IMR-90 (cell line): ENCODE results near the gene SPAG16. TPM values are rescaled to one million over a fixed set of nuclear protein-coding genes. Genes with fewer than 3 reads are reported as not detected.
A peak's percentile ranks its signal among the peaks of the same experiment; 100 is the strongest.

Source experiments
- ATAC-seq: fragments of 200-7000 bp; cut with Tn5 transposase; 2 replicates; pipeline ENCODE4 v1.9.1; 2020; ENCODE audit warnings: low read depth, mild to moderate bottlenecking, moderate library complexity
- BruUV-seq: library from RNA; stranded (reverse); fragments of 400-500 nt; replicated peaks from 2 replicates; lab custom pipeline; 2021; lab: Mats Ljungman, UMichigan
- CTCF ChIA-PET: fragments of 300-600 bp; formaldehyde crosslinking; extraction: SDS; loops from one replicate; lab custom pipeline; 2021; ENCODE audit warnings: antibody characterized with exemption; lab: Yijun Ruan, JAX
- POLR2A ChIA-PET: fragments of 300-600 bp; sonication (Branson Sonifier 250); formaldehyde crosslinking; loops from one replicate; lab custom pipeline; 2022; ENCODE audit warnings: antibody characterized with exemption; ENCODE audit not compliant: unreplicated experiment; lab: Charles Lee
- DNase-seq: peaks from one replicate; pipeline ENCODE4 v3.0.0; 2013
- H2AFZ ChIP-seq: replicated peaks from 2 replicates; pipeline ENCODE3; 2013; ENCODE audit warnings: low read length, mild to moderate bottlenecking; ENCODE audit not compliant: poor library complexity
- H2AK5ac ChIP-seq: 2 replicates; pipeline ENCODE4 v1.6.1; 2013; ENCODE audit warnings: low read depth, low read length, inconsistent platforms
- H2AK9ac ChIP-seq: replicated peaks from 2 replicates; pipeline ENCODE3; 2013; ENCODE audit warnings: mild to moderate bottlenecking, low read depth, low read length, moderate library complexity; ENCODE audit not compliant: poor library complexity
- H2BK120ac ChIP-seq: 2 replicates; pipeline ENCODE4 v1.6.1; 2013; ENCODE audit warnings: low read depth, low read length, inconsistent platforms
- H2BK15ac ChIP-seq: 3 replicates; pipeline ENCODE4 v1.6.1; 2013; ENCODE audit warnings: low read depth, low read length, inconsistent platforms
- H2BK20ac ChIP-seq: 2 replicates; pipeline ENCODE4 v1.6.1; 2013; ENCODE audit warnings: low read depth, mild to moderate bottlenecking, inconsistent platforms, low read length, moderate library complexity
- H2BK5ac ChIP-seq: 2 replicates; pipeline ENCODE4 v1.6.1; 2013; ENCODE audit warnings: mild to moderate bottlenecking, low read depth, low read length, inconsistent platforms; ENCODE audit not compliant: poor library complexity, severe bottlenecking
- H3K14ac ChIP-seq: replicated peaks from 2 replicates; pipeline ENCODE4 v1.6.1; 2013; ENCODE audit warnings: low read depth, low read length, inconsistent platforms
- H3K18ac ChIP-seq: 2 replicates; pipeline ENCODE4 v1.6.1; 2013; ENCODE audit warnings: low read depth, low read length, control low read depth
- H3K23ac ChIP-seq: 2 replicates; pipeline ENCODE4 v1.6.1; 2013; ENCODE audit warnings: low read depth, low read length, inconsistent platforms
- H3K27ac ChIP-seq: 2 replicates; pipeline ENCODE4 v1.5.1; 2013; ENCODE audit warnings: mild to moderate bottlenecking, control low read depth, low read length; ENCODE audit not compliant: insufficient read depth
- H3K27me3 ChIP-seq: 2 replicates; pipeline ENCODE4 v1.6.1; 2013; ENCODE audit warnings: low read length; ENCODE audit not compliant: control insufficient read depth, insufficient read depth
- H3K36me3 ChIP-seq: 2 replicates; pipeline ENCODE4 v1.6.1; 2013; ENCODE audit warnings: low read length, mixed read lengths; ENCODE audit not compliant: control insufficient read depth, insufficient read depth
- H3K4ac ChIP-seq: 2 replicates; pipeline ENCODE4 v1.6.1; 2013; ENCODE audit warnings: low read depth, low read length, inconsistent platforms
- H3K4me1 ChIP-seq: 2 replicates; pipeline ENCODE4 v1.6.1; 2013; ENCODE audit warnings: low read length, mixed read lengths; ENCODE audit not compliant: control insufficient read depth, insufficient read depth
- H3K4me2 ChIP-seq: 2 replicates; pipeline ENCODE4 v1.6.1; 2013; ENCODE audit warnings: low read depth, mild to moderate bottlenecking, control low read depth, low read length, moderate library complexity
- H3K4me3 ChIP-seq: 2 replicates; pipeline ENCODE4 v1.5.1; 2013; ENCODE audit warnings: low read depth, mild to moderate bottlenecking, control low read depth, low read length, moderate library complexity; ENCODE audit not compliant: insufficient read depth
- H3K56ac ChIP-seq: 2 replicates; pipeline ENCODE4 v1.6.1; 2013; ENCODE audit warnings: low read length, inconsistent platforms; ENCODE audit not compliant: insufficient read depth; ENCODE audit errors: extremely low read depth
- H3K79me1 ChIP-seq, 2 experiments: 2 replicates each; pipeline ENCODE4 v1.6.1; 2013; ENCODE audit warnings: low read length in 2 of 2, inconsistent platforms in 1 of 2, low read depth in 1 of 2
- H3K9ac ChIP-seq: 2 replicates; pipeline ENCODE4 v1.6.1; 2013; ENCODE audit warnings: low read depth, low read length, control low read depth
- H3K9me1 ChIP-seq: 2 replicates; pipeline ENCODE4 v1.6.1; 2013; ENCODE audit warnings: low read length, inconsistent platforms; ENCODE audit not compliant: insufficient read depth
- H3K9me3 ChIP-seq: 2 replicates; pipeline ENCODE4 v1.6.1; 2013; ENCODE audit warnings: low read length; ENCODE audit not compliant: control insufficient read depth, insufficient read depth
- H4K20me1 ChIP-seq: 2 replicates; pipeline ENCODE4 v1.6.1; 2013; ENCODE audit warnings: low read length, inconsistent platforms; ENCODE audit not compliant: insufficient read depth
- H4K5ac ChIP-seq: 2 replicates; pipeline ENCODE4 v1.6.1; 2013; ENCODE audit warnings: mild to moderate bottlenecking, low read depth, low read length, control low read depth
- H4K8ac ChIP-seq, 2 experiments: 2 replicates each; pipeline ENCODE4 v1.6.1; 2013; ENCODE audit warnings: low read depth in 2 of 2, low read length in 2 of 2, control low read depth in 1 of 2, inconsistent platforms in 1 of 2
- H4K91ac ChIP-seq: 2 replicates; pipeline ENCODE4 v1.6.1; 2013; ENCODE audit warnings: low read depth, low read length, inconsistent platforms; ENCODE audit not compliant: insufficient read depth
- BHLHE40 ChIP-seq: fragments of 150-350 bp; IDR thresholded peaks from 2 replicates; pipeline ENCODE4 v1.6.1; 2016; ENCODE audit warnings: mild to moderate bottlenecking, low read depth, low read length
- CEBPB ChIP-seq: IDR thresholded peaks from 2 replicates; pipeline ENCODE4 v1.6.1; 2012; ENCODE audit warnings: low read depth, low read length, improper control_type of control experiment
- CHD1 ChIP-seq: IDR thresholded peaks from 2 replicates; pipeline ENCODE4 v1.6.1; 2012; ENCODE audit warnings: low read depth, low read length, improper control_type of control experiment
- CTCF ChIP-seq: conservative IDR thresholded peaks from 2 replicates; pipeline ENCODE4 v1.5.1; 2012; ENCODE audit warnings: mild to moderate bottlenecking, low read depth, low read length, improper control_type of control experiment
- FOS ChIP-seq: fragments of 150-350 bp; IDR thresholded peaks from 2 replicates; pipeline ENCODE4 v1.6.1; 2016; ENCODE audit warnings: low read depth, low read length
- MAFK ChIP-seq: IDR thresholded peaks from 2 replicates; pipeline ENCODE4 v1.6.1; 2012; ENCODE audit warnings: low read depth, low read length, improper control_type of control experiment
- MAZ ChIP-seq: IDR thresholded peaks from 2 replicates; pipeline ENCODE4 v1.6.1; 2012; ENCODE audit warnings: low read depth, mild to moderate bottlenecking, low read length, improper control_type of control experiment, moderate library complexity, borderline replicate concordance
- MXI1 ChIP-seq: IDR thresholded peaks from 2 replicates; pipeline ENCODE4 v1.6.1; 2012; ENCODE audit warnings: low read depth, mild to moderate bottlenecking, low read length, moderate library complexity, borderline replicate concordance
- NFE2L2 ChIP-seq: fragments of 150-350 bp; IDR thresholded peaks from 2 replicates; pipeline ENCODE4 v1.6.1; 2016; ENCODE audit warnings: low read depth, mild to moderate bottlenecking, low read length
- POLR2A ChIP-seq: IDR thresholded peaks from 2 replicates; pipeline ENCODE4 v1.6.1; 2012; ENCODE audit warnings: mild to moderate bottlenecking, low read depth, low read length
- RAD21 ChIP-seq: IDR thresholded peaks from 2 replicates; pipeline ENCODE4 v1.6.1; 2012; ENCODE audit warnings: low read length, improper control_type of control experiment
- RCOR1 ChIP-seq: IDR thresholded peaks from 2 replicates; pipeline ENCODE4 v1.6.1; 2012; ENCODE audit warnings: mild to moderate bottlenecking, low read length, improper control_type of control experiment; ENCODE audit not compliant: insufficient replicate concordance
- RFX5 ChIP-seq: IDR thresholded peaks from 2 replicates; pipeline ENCODE4 v1.8.0; 2012; ENCODE audit warnings: low read depth, mild to moderate bottlenecking, low read length, moderate library complexity
- SMC3 ChIP-seq: fragments of 150-350 bp; IDR thresholded peaks from 2 replicates; pipeline ENCODE4 v1.6.1; 2016; ENCODE audit warnings: low read depth, mild to moderate bottlenecking, antibody characterized with exemption, low read length, moderate library complexity
- USF2 ChIP-seq: fragments of 150-350 bp; IDR thresholded peaks from 2 replicates; pipeline ENCODE4 v1.6.1; 2017; ENCODE audit warnings: mild to moderate bottlenecking, antibody characterized with exemption, low read length, low read depth
- WGBS, 2 experiments: methylation state at CpG; one replicate each; pipeline versions ENCODE4 v1.1.5 to v1.1.7; 2013; ENCODE audit warnings: missing lambda C conversion rate in 2 of 2; ENCODE audit not compliant: insufficient read length in 1 of 2; ENCODE audit errors: extremely low coverage in 2 of 2; 5-methylcytosine and 5-hydroxymethylcytosine counted together
- dilution Hi-C: fragments of 300-500 bp; cut with HindIII; formaldehyde crosslinking; loops from one replicate; pipeline ENCODE4 v1.14.3; 2018; ENCODE audit warnings: low sequenced_read_pairs; ENCODE audit not compliant: unreplicated experiment
- in situ Hi-C: fragments of 300-500 bp; cut with MboI; formaldehyde crosslinking; loops from 3 replicates; pipeline ENCODE4 v1.14.3; 2019; ENCODE audit warnings: low sequenced_read_pairs, inconsistent platforms, mixed read lengths
- intact Hi-C: fragments of 100-400 bp; cut with micrococcal nuclease; formaldehyde crosslinking; loops from 2 replicates; pipeline ENCODE4 v1.10.0; 2022
- polyA plus RNA-seq, 3 experiments: library from polyadenylated mRNA; depleted of rRNA; stranded (reverse); fragments of >200 nt; gene quantifications; 2 replicates each; pipeline ENCODE4 v1.2.3, GENCODE V29; 2012; ENCODE audit warnings: low replicate concordance in 1 of 3
- total RNA-seq: library from RNA; depleted of rRNA; stranded (reverse); fragments of >200 nt; gene quantifications from 2 replicates; pipeline ENCODE4 v1.2.3, GENCODE V29; 2012

Gene SPAG16
- total and polyA plus RNA-seq, 2 of the 4 experiments (the other 2 are of a cell fraction) = 7.3 to 13.5 TPM

GRCh38 chr2:214261683-214262082 lies 977.4 kb downstream of the SPAG16 start:
- WGBS, 2 experiments = no CpG with 5 or more reads among the region's 1 CpG
- Histone ChIP-seq H3K4me1 (no peaks in the 10 kb centered on the region), H3K4ac (no peak overlapping the region), H3K9me1 (no peaks in the 10 kb centered on the region), H2BK20ac (no peak overlapping the region), H4K91ac (no peak overlapping the region), H4K8ac (no peak overlapping the region), H3K4me3 (no peak overlapping the region), H3K56ac (no peak overlapping the region), H3K23ac (no peak overlapping the region), H2BK15ac (no peak overlapping the region), H3K14ac (no peak overlapping the region), H4K20me1 (no peaks in the 10 kb centered on the region), H2AK9ac (no peak overlapping the region), H3K27ac (no peak overlapping the region), H2BK120ac (no peak overlapping the region), H2AK5ac (no peak overlapping the region), H3K4me2 (no peak overlapping the region), H3K79me1 (no peaks in the 10 kb centered on the region), H3K36me3 (no peaks in the 10 kb centered on the region), H3K27me3 (no peaks in the 10 kb centered on the region), H3K9ac (no peak overlapping the region), H3K9me3 (no peaks in the 10 kb centered on the region), H4K5ac (no peak overlapping the region), H2AFZ (no peak overlapping the region), H3K18ac (no peak overlapping the region), H2BK5ac (no peak overlapping the region)
- BruUV-seq = no TSS peak
- in situ Hi-C loops = no loop called here
- DNase-seq = peak; percentile 8
- no peak for ATAC-seq
- TF ChIP-seq FOS (no peak), POLR2A (no peak), SMC3 (no peak), RAD21 (no peak), RFX5 (no peak), MAFK (no peak), NFE2L2 (no peak), MAZ (no peak), CTCF (no peak), USF2 (no peak), BHLHE40 (no peak), MXI1 (no peak), RCOR1 (no peak), CHD1 (no peak), CEBPB (no peak)
- ChIA-PET CTCF (no interaction called here), POLR2A (no interaction called here)
- dilution Hi-C loops = no loop called here
- intact Hi-C loops = no loop called here
